ENCODE data around the gene MYH3. TPM values are rescaled to one million over a fixed set of nuclear protein-coding genes. Genes with fewer than 3 reads are reported as not detected.

MYH3 gene
- total RNA-seq, 1 experiment from 2014 or later: 4.1 TPM

DNA sequence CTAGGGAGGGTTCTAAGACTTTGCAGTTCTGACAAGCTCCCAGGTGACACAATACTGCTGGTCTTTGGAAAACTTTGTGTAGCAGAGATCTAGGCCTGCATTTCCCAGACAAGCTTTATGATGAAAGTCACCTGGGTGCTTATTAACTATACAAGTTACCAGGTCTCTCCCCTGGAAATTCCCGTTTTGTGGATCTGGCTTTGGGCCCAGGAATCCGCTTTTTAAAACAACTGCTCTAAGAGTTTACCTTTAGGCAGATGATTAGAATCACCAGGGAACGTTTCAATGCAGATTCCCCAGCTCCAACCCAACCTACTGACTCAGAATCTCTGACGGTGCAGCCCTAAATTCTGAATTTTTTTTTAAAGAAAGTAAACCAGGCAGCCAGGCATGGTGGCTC, 36.3 kb downstream of the MYH3 start:
- Histone ChIP-seq H3K27ac (ENCODE audit: low read length) (no peak overlapping the region), H3K36me3 (ENCODE audit: low read depth, low read length) (no peaks in the 10 kb centered on the region), H3K9me3 (ENCODE audit: low read length) (no peaks in the 10 kb centered on the region), H3K9me2 (replicated peaks; ENCODE audit: low read length) (no peaks in the 10 kb centered on the region), H3F3A (ENCODE audit: low read length, unreplicated experiment) (no peaks in the 10 kb centered on the region), H3K4me2 (ENCODE audit: low read length) (no peak overlapping the region), H3K4me1 (ENCODE audit: insufficient read depth, low read length) (no peaks in the 10 kb centered on the region), H4K20me1 (ENCODE audit: low read length) (no peaks in the 10 kb centered on the region), H3K27me3 (ENCODE audit: low read length) (no peaks in the 10 kb centered on the region), H3K79me2 (ENCODE audit: low read length) (no peaks in the 10 kb centered on the region), H3K9ac (ENCODE audit: low read length) (no peak overlapping the region), H2AFZ (ENCODE audit: low read length) (no peak overlapping the region), H3K4me3 (ENCODE audit: low read length) (no peak overlapping the region)
- peak; percentile 3 for DNase-seq
- intact Hi-C loops (cut with micrococcal nuclease): no loop called here
- BruUV-seq (replicated peaks): no TSS peak
- TF ChIP-seq EZH2phosphoT487 (IDR thresholded peaks at IDR 0.05; ENCODE audit: borderline replicate concordance, low read length) (no peak), EZH2 (IDR thresholded peaks at IDR 0.05; ENCODE audit: low read length, unreplicated experiment) (no peak)
- TF ChIP-seq, protein P1, sequence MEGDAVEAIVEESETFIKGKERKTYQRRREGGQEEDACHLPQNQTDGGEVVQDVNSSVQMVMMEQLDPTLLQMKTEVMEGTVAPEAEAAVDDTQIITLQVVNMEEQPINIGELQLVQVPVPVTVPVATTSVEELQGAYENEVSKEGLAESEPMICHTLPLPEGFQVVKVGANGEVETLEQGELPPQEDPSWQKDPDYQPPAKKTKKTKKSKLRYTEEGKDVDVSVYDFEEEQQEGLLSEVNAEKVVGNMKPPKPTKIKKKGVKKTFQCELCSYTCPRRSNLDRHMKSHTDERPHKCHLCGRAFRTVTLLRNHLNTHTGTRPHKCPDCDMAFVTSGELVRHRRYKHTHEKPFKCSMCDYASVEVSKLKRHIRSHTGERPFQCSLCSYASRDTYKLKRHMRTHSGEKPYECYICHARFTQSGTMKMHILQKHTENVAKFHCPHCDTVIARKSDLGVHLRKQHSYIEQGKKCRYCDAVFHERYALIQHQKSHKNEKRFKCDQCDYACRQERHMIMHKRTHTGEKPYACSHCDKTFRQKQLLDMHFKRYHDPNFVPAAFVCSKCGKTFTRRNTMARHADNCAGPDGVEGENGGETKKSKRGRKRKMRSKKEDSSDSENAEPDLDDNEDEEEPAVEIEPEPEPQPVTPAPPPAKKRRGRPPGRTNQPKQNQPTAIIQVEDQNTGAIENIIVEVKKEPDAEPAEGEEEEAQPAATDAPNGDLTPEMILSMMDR (conservative IDR thresholded peaks at IDR 0.05; ENCODE audit: low read depth, low read length): no peak
- POLR2A ChIA-PET (ENCODE audit: unreplicated experiment): no interaction called here
- CTCF ChIA-PET: no interaction called here
- ATAC-seq: no peak

DNA sequence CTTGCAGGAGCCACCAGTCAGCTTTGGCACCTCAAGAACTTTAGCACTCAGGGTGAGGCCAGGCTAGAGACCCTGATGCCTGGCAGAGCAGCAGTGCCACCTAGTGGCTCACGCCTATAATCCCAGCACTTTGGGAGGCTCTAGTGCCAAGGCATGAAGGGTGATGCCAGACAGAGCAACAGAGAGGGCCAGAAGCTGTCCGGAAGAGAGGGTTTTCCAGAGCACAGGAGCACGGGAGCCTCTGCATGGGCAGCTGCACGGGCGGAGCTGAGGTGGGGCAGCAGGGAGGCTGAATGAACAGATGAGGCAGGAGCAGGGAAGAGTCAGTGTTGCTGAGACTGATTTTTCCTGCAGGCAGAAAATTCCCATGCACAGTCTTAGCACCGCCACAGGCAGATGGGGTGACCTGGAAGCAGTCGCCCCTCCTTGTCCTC, 38.9 kb downstream of the MYH3 start:
- Histone ChIP-seq H3K4me3 (ENCODE audit: low read length) (no peak overlapping the region), H3K79me2 (ENCODE audit: low read length) (no peaks in the 10 kb centered on the region), H3K9me3 (ENCODE audit: low read length) (no peaks in the 10 kb centered on the region), H3K4me1 (ENCODE audit: insufficient read depth, low read length) (no peaks in the 10 kb centered on the region), H3F3A (ENCODE audit: low read length, unreplicated experiment) (no peaks in the 10 kb centered on the region), H3K36me3 (ENCODE audit: low read depth, low read length) (no peaks in the 10 kb centered on the region), H3K9me2 (replicated peaks; ENCODE audit: low read length) (no peaks in the 10 kb centered on the region), H4K20me1 (ENCODE audit: low read length) (no peaks in the 10 kb centered on the region), H3K9ac (ENCODE audit: low read length) (no peak overlapping the region), H3K27ac (ENCODE audit: low read length) (no peak overlapping the region), H3K27me3 (ENCODE audit: low read length) (no peaks in the 10 kb centered on the region), H3K4me2 (ENCODE audit: low read length) (peak overlapping the region; percentile 33; the same call in 1 of the 2 replicates), H2AFZ (ENCODE audit: low read length) (peak overlapping the region; percentile 55)
- ATAC-seq (peak; percentile 94), DNase-seq (peak; percentile 83)
- ChIA-PET CTCF (no interaction called here), POLR2A (ENCODE audit: unreplicated experiment) (no interaction called here)
- BruUV-seq (replicated peaks): no TSS peak
- intact Hi-C loops (cut with micrococcal nuclease): loop anchor here (10.0 kb wide), 2 partner anchors 323 to 693 kb away; no protein-coding TSS in a partner anchor
- TF ChIP-seq EZH2phosphoT487 (IDR thresholded peaks at IDR 0.05; ENCODE audit: borderline replicate concordance, low read length) (no peak), EZH2 (IDR thresholded peaks at IDR 0.05; ENCODE audit: low read length, unreplicated experiment) (no peak)
- TF ChIP-seq, protein P1 (conservative IDR thresholded peaks at IDR 0.05; ENCODE audit: low read depth, low read length): peak; percentile 82

DNA sequence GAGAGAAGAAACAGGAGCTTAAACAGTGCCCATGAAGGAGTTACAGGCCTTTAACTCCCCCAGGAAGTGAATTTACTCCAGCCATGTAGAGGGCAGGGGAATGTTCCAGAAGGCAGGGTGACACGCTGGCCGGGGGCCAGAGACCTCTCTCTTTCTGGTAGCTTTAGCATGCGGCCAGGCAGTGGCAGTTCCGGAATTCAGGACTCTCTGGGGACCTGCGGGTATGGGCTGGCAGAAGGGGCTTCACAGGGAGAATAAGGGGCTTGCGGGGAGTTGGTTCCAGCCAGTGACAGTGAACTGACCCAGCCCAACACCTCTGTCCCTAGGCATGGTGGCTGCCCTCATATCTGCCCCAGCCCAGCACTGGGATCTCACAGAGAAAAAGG, 40.0 kb downstream of the MYH3 start:
- Histone ChIP-seq H3K9ac (ENCODE audit: low read length) (no peak overlapping the region), H3K4me2 (ENCODE audit: low read length) (no peak overlapping the region), H3K4me3 (ENCODE audit: low read length) (no peak overlapping the region), H3K36me3 (ENCODE audit: low read depth, low read length) (no peaks in the 10 kb centered on the region), H3K9me2 (replicated peaks; ENCODE audit: low read length) (no peaks in the 10 kb centered on the region), H2AFZ (ENCODE audit: low read length) (no peak overlapping the region), H3K9me3 (ENCODE audit: low read length) (no peaks in the 10 kb centered on the region), H3K27ac (ENCODE audit: low read length) (no peak overlapping the region), H3F3A (ENCODE audit: low read length, unreplicated experiment) (no peaks in the 10 kb centered on the region), H3K4me1 (ENCODE audit: insufficient read depth, low read length) (no peaks in the 10 kb centered on the region), H3K79me2 (ENCODE audit: low read length) (no peaks in the 10 kb centered on the region), H4K20me1 (ENCODE audit: low read length) (no peaks in the 10 kb centered on the region), H3K27me3 (ENCODE audit: low read length) (no peaks in the 10 kb centered on the region)
- POLR2A ChIA-PET (ENCODE audit: unreplicated experiment): no interaction called here
- intact Hi-C loops (cut with micrococcal nuclease): loop anchor here (10.0 kb wide), 2 partner anchors 322 to 692 kb away; no protein-coding TSS in a partner anchor
- CTCF ChIA-PET: interaction anchor here (0.6 kb wide), 1 partner anchor 528 kb away, joined by 6 read pairs; no protein-coding TSS in a partner anchor
- ATAC-seq (no peak), DNase-seq (no peak)
- no peak for TF ChIP-seq EZH2phosphoT487 (IDR thresholded peaks at IDR 0.05; ENCODE audit: borderline replicate concordance, low read length)
- TF ChIP-seq, protein P1 (conservative IDR thresholded peaks at IDR 0.05; ENCODE audit: low read depth, low read length): no peak
- no peak for TF ChIP-seq EZH2 (IDR thresholded peaks at IDR 0.05; ENCODE audit: low read length, unreplicated experiment)
- BruUV-seq (replicated peaks): no TSS peak
